Mammary microvascular endothelial cell (primary cell): ENCODE measurements around the gene FABP1. TPM values are rescaled to one million over a fixed set of nuclear protein-coding genes. Genes with fewer than 3 reads are reported as not detected.

Experiments used
- total RNA-seq: library from RNA; depleted of rRNA; stranded (reverse); fragments of >200 nt; gene quantifications from 2 replicates; pipeline ENCODE4 v1.2.3, GENCODE V29; 2015

The FABP1 gene
- not detected in 2 replicates for total RNA-seq

GRCh38 chr2:88127888-88128653 is at the start of gene FABP1:
TSS of gene FABP1 (minus strand) at chr2:88128062. CDS start at chr2:88128017, 45 bp downstream.

Other genes with a start within 250 kb of the FABP1 start
- gene RNU2-63P, start 111.5 kb downstream of the FABP1 start, total RNA-seq: under 0.01 TPM in 1 of 2 replicates, not detected in the other
- 11.4 and 14.3 TPM in 2 replicates for gene KRCC1, start 72.3 kb downstream of the FABP1 start, total RNA-seq
- gene SMYD1, start 60.2 kb downstream of the FABP1 start, total RNA-seq: not detected in 2 replicates
- not detected in 2 replicates for gene THNSL2, start 42.3 kb upstream of the FABP1 start, total RNA-seq